Measurements from ENCODE around the gene TRHDE. TPM values are rescaled to one million over a fixed set of nuclear protein-coding genes. Genes with fewer than 3 reads are reported as not detected.

TRHDE gene
- total RNA-seq, 1 experiment from 2014 or later: not detected

GRCh38 chr12:72295101-72295500 is 22.9 kb downstream of the TRHDE start:
- ChIA-PET CTCF (no interaction called here), POLR2A (no interaction called here)
- Histone ChIP-seq H3K9me3 (no peaks in the 10 kb centered on the region), H3K27me3 (replicated peaks; ENCODE audit: control insufficient read depth, insufficient read depth, low read length) (no peaks in the 10 kb centered on the region), H3K4me1 (no peaks in the 10 kb centered on the region), H3K36me3 (ENCODE audit: control insufficient read depth, insufficient read depth, low read length) (no peaks in the 10 kb centered on the region), H3K4me3 (ENCODE audit: low read depth, low read length) (no peak overlapping the region)
- Mint-ChIP-seq H3K9me3 (ENCODE audit: unreplicated experiment) (no peaks in the 10 kb centered on the region), H3K27me3 (ENCODE audit: insufficient read depth, unreplicated experiment) (no peaks in the 10 kb centered on the region), H3K4me1 (ENCODE audit: low read depth, unreplicated experiment) (no peaks in the 10 kb centered on the region), H3K36me3 (ENCODE audit: insufficient read depth, unreplicated experiment) (no peaks in the 10 kb centered on the region), H3K4me3 (ENCODE audit: unreplicated experiment) (no peak overlapping the region), H3K27ac (ENCODE audit: unreplicated experiment) (no peak overlapping the region)
- BruUV-seq (replicated peaks): no TSS peak
- intact Hi-C loops (cut with micrococcal nuclease; ENCODE audit: unreplicated experiment): no loop called here
- DNase-seq: no peak
- TF ChIP-seq, protein P1, sequence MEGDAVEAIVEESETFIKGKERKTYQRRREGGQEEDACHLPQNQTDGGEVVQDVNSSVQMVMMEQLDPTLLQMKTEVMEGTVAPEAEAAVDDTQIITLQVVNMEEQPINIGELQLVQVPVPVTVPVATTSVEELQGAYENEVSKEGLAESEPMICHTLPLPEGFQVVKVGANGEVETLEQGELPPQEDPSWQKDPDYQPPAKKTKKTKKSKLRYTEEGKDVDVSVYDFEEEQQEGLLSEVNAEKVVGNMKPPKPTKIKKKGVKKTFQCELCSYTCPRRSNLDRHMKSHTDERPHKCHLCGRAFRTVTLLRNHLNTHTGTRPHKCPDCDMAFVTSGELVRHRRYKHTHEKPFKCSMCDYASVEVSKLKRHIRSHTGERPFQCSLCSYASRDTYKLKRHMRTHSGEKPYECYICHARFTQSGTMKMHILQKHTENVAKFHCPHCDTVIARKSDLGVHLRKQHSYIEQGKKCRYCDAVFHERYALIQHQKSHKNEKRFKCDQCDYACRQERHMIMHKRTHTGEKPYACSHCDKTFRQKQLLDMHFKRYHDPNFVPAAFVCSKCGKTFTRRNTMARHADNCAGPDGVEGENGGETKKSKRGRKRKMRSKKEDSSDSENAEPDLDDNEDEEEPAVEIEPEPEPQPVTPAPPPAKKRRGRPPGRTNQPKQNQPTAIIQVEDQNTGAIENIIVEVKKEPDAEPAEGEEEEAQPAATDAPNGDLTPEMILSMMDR (IDR thresholded peaks at IDR 0.05; ENCODE audit: insufficient read depth in 1 of 2, low read depth in 1 of 2, low read length in 1 of 2, severe bottlenecking in 1 of 2, unreplicated experiment in 1 of 2): no peak

- no TSS peak for BruUV-seq (replicated peaks)
- Mint-ChIP-seq H3K36me3 (ENCODE audit: insufficient read depth, unreplicated experiment) (no peaks in the 10 kb centered on the region), H3K4me1 (ENCODE audit: low read depth, unreplicated experiment) (no peaks in the 10 kb centered on the region), H3K9me3 (ENCODE audit: unreplicated experiment) (no peaks in the 10 kb centered on the region), H3K27ac (ENCODE audit: unreplicated experiment) (no peak overlapping the region), H3K27me3 (ENCODE audit: insufficient read depth, unreplicated experiment) (no peaks in the 10 kb centered on the region), H3K4me3 (ENCODE audit: unreplicated experiment) (no peak overlapping the region)
- ChIA-PET POLR2A (no interaction called here), CTCF (no interaction called here)
- H3K36me3 ChIP-seq (ENCODE audit: control insufficient read depth, insufficient read depth, low read length): no peaks in the 10 kb centered on the region
- H3K9me3 ChIP-seq: no peaks in the 10 kb centered on the region
- TF ChIP-seq, protein P1 (IDR thresholded peaks at IDR 0.05; ENCODE audit: insufficient read depth in 1 of 2, low read depth in 1 of 2, low read length in 1 of 2, severe bottlenecking in 1 of 2, unreplicated experiment in 1 of 2): no peak
- DNase-seq: no peak
- intact Hi-C loops (cut with micrococcal nuclease; ENCODE audit: unreplicated experiment): no loop called here
- H3K4me1 ChIP-seq: no peaks in the 10 kb centered on the region
- H3K27me3 ChIP-seq (replicated peaks; ENCODE audit: control insufficient read depth, insufficient read depth, low read length): no peaks in the 10 kb centered on the region
- H3K4me3 ChIP-seq (ENCODE audit: low read depth, low read length): no peak overlapping the region
Measured at GRCh38 chr12:72295744-72296143, 23.6 kb downstream of the TRHDE start.

GRCh38 chr12:72296389-72296788 is 24.2 kb downstream of the TRHDE start:
- Histone ChIP-seq H3K27me3 (replicated peaks; ENCODE audit: control insufficient read depth, insufficient read depth, low read length) (no peaks in the 10 kb centered on the region), H3K4me1 (no peaks in the 10 kb centered on the region), H3K9me3 (no peaks in the 10 kb centered on the region), H3K36me3 (ENCODE audit: control insufficient read depth, insufficient read depth, low read length) (no peaks in the 10 kb centered on the region), H3K4me3 (ENCODE audit: low read depth, low read length) (no peak overlapping the region)
- Mint-ChIP-seq H3K27ac (ENCODE audit: unreplicated experiment) (no peak overlapping the region), H3K27me3 (ENCODE audit: insufficient read depth, unreplicated experiment) (no peaks in the 10 kb centered on the region), H3K9me3 (ENCODE audit: unreplicated experiment) (no peaks in the 10 kb centered on the region), H3K36me3 (ENCODE audit: insufficient read depth, unreplicated experiment) (no peaks in the 10 kb centered on the region), H3K4me1 (ENCODE audit: low read depth, unreplicated experiment) (no peaks in the 10 kb centered on the region), H3K4me3 (ENCODE audit: unreplicated experiment) (no peak overlapping the region)
- BruUV-seq (replicated peaks): no TSS peak
- TF ChIP-seq, protein P1 (IDR thresholded peaks at IDR 0.05; ENCODE audit: insufficient read depth in 1 of 2, low read depth in 1 of 2, low read length in 1 of 2, severe bottlenecking in 1 of 2, unreplicated experiment in 1 of 2): no peak
- intact Hi-C loops (cut with micrococcal nuclease; ENCODE audit: unreplicated experiment): no loop called here
- POLR2A ChIA-PET: no interaction called here
- CTCF ChIA-PET: no interaction called here
- no peak for DNase-seq

All from Caco-2 (cell line).